Erythroblast (primary cell): ENCODE measurements around the gene FUZ.
A peak's percentile ranks its signal among the peaks of the same experiment; 100 is the strongest.

Experiments
- GATA1 ChIP-seq: IDR thresholded peaks from 2 replicates; pipeline ENCODE4 v1.6.1; 2011; ENCODE audit warnings: low read depth, mild to moderate bottlenecking, control low read depth, low read length, moderate library complexity
- POLR2A ChIP-seq: IDR thresholded peaks from 2 replicates; pipeline ENCODE4 v1.6.1; 2011; ENCODE audit warnings: mild to moderate bottlenecking, low read length

- peak; percentile 88 for TF ChIP-seq POLR2A
- TF ChIP-seq GATA1: no peak
Measured at GRCh38 chr19:49850487-49851342, 37.6 kb upstream of the FUZ start, which contains the start of gene PTOV1.
